ENCODE measurements around the gene ATP5ME.

The ATP5ME gene

GRCh38 chr4:622996-623913, 50.8 kb downstream of the ATP5ME start:
- Histone ChIP-seq H3K9ac (ENCODE audit: low read depth, low read length) (no peak overlapping the region), H3K36me3 (ENCODE audit: insufficient read depth, low read length) (no peaks in the 10 kb centered on the region), H3K27ac (ENCODE audit: low read length) (no peak overlapping the region), H3K4me1 (ENCODE audit: insufficient read depth, low read length) (no peaks in the 10 kb centered on the region), H3K79me2 (ENCODE audit: insufficient read depth, low read length) (no peaks in the 10 kb centered on the region), H4K20me1 (ENCODE audit: insufficient read depth, low read length) (peaks cover 7% of the 10 kb centered on the region; the same call in 1 of the 2 replicates), H3K9me3 (ENCODE audit: insufficient read depth, low read length, severe bottlenecking) (no peaks in the 10 kb centered on the region), H2AFZ (ENCODE audit: low read depth, low read length) (no peak overlapping the region), H3K4me2 (ENCODE audit: insufficient read depth, low read length) (no peak overlapping the region), H3K27me3 (ENCODE audit: insufficient read depth, low read length, poor library complexity) (no peaks in the 10 kb centered on the region), H3K4me3 (ENCODE audit: low read depth in 1 of 2, low read length in 2 of 2) (no peak overlapping the region)
- ATAC-seq (ENCODE audit: insufficient read depth, low read depth) (peak; percentile 25; the same call in 1 of the 3 replicates), DNase-seq (no peak)
- TF ChIP-seq EZH2 (IDR thresholded peaks at IDR 0.05; ENCODE audit: borderline replicate concordance, low read depth, low read length, severe bottlenecking), result no peak
- no peak for TF ChIP-seq CTCF (IDR thresholded peaks at IDR 0.05; ENCODE audit: borderline replicate concordance, extremely low read depth, low read length, poor library complexity, severe bottlenecking)

Measured in DND-41 (cell line).